GM21526 (cell line): ENCODE measurements around the gene SPATA25.
"Not testable (repeated sequence)": the region's sequence is repeated elsewhere in the genome, so short reads cannot be mapped to it uniquely, and the experiment has no call there.

Experiments used
- ATAC-seq: cut with Tn5 transposase; IDR thresholded peaks from one replicate; pipeline ENCODE4 v1.9.1; 2021; ENCODE audit warnings: moderate library complexity; ENCODE audit not compliant: unreplicated experiment, low FRiP score

SPATA25 gene

DNA sequence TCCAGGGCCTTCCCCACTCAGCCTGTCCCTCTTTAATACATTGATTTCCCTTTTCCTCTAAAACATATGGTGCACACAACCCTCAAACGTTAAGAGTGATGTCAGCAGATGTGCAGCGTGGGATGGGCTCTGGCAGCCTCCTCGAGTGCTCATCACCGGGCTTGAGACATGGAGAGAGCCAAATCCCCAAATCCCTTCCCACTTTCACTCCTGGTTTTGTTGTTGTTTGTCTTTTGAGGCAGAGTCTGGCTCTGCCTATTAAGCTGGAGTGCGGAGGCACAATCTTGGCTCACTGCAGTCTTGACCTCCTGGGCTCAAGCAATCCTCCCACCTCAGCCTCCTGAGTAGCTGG lies 30.3 kb upstream of the SPATA25 start:
- no peak for ATAC-seq

DNA sequence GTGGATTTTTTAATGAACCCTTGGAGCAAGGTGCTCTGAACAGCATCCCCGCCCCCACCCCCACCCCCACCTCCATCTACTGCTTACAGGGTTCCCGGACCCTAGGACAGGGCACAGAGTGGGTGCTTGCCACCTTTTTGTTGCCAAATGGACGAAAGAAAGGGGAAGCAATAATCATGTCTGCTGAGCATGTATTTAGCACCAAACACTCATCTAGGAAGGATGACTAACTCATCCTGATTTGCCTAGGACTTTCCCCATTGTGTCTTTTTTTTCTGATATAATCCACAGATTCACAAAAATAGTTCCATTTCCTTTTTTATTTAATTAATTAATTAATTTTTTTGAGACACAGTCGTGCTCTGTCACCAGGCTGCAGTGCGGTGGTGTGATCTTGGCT lies 25.7 kb upstream of the SPATA25 start:
- ATAC-seq = no peak

DNA sequence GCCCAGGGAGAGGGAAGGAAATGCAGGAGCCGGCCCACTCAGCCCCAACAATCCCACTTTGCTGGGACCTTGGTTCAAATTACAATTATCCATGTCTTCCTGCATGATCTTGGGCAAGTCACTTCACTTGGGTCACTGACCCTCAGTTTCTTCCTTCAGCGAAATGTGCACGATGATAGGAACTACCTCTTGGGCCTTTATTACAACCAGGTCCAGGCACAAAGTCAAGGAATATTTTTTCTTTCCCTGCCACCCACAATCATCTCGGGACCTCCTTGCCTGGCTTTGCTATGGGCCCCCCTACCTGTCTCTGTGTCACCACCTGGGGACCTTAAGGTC lies 24.9 kb upstream of the SPATA25 start:
- no peak for ATAC-seq

DNA sequence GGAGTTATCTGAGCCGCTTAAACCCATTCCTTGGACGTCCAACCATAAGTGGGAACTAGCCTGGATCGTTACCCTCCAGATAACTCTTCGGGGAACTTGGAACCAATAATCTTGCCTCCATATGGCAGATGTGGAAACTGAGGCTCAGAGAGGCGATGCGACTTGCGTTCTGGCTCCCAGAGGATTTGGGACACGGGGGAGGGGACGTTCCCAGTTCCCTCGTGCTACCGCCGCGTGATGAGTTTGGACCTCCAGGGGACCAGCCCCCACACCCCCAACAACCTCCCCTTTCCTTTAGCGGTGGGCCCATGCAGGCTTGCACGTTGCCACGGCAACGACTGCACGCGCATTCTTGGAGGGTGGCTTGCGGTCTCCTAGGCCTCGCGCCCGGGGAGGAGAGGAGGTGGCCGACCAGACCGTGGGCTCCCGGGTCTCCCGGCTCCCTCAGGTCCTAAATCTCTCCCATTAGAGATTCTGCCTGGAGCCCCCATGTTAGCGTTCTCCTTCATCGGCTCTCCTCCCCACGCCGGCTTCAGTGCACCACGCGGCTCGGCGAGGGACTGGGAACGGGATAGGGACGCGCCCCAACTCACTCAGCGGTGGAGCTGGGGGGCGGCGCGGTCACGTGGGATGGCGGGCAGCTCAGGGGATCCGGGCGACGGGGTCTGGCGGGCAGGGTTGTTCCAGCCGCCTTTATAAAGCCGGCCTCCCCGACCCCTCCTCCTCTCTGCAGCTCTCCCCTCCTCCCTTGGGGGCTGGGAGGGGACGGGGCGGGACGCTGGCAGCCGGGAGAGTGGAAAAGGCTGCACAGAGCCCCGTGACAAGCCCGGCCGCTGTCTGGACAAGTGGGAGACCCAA lies 24.3 kb upstream of the SPATA25 start, which contains the start of gene PLTP:
TSS of gene PLTP (minus strand) at position 670 of the 858 bp plus-strand sequence. CDS start 703 bp downstream, outside the sequence.
- no peak for ATAC-seq

DNA sequence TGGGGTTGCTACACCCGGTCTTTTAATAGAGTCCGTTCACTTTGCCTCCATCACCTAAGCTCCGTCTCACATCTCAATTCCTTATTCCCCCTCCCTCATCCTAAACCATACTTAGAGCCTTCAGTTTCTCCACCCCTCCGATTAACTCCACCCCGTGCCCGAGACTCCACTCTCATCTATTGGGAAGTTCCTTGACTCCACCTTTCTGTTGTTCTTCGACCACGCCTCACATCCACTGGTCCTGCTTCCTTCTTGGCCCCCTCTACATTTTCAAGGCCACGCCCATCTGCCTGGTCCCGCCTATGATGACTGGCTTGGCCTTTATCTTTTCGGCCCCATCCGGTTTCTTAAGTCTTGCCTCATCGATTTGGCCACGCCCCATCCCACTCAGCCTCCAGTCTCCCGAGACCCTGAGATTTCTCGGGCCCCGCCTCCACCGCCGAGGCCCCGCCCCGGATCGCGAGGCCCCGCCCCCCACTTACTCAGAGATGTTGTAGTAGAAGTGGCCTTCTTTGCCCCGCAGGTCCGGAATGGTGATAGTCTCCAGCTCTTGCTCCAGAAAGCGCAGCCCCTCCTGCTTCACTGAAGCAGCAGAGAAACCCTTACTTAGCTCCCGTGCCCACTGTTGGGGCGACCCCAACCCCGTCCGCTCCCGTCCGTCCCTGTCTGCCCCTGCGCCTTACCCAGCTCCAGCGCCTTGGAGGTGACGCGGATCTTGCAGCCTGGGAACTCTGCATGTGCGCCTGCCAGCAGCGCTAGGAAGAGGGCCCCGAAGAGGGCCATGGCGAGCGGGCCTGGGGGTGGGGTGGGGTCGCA lies 23.5 kb upstream of the SPATA25 start:
- ATAC-seq = peak; percentile 87

DNA sequence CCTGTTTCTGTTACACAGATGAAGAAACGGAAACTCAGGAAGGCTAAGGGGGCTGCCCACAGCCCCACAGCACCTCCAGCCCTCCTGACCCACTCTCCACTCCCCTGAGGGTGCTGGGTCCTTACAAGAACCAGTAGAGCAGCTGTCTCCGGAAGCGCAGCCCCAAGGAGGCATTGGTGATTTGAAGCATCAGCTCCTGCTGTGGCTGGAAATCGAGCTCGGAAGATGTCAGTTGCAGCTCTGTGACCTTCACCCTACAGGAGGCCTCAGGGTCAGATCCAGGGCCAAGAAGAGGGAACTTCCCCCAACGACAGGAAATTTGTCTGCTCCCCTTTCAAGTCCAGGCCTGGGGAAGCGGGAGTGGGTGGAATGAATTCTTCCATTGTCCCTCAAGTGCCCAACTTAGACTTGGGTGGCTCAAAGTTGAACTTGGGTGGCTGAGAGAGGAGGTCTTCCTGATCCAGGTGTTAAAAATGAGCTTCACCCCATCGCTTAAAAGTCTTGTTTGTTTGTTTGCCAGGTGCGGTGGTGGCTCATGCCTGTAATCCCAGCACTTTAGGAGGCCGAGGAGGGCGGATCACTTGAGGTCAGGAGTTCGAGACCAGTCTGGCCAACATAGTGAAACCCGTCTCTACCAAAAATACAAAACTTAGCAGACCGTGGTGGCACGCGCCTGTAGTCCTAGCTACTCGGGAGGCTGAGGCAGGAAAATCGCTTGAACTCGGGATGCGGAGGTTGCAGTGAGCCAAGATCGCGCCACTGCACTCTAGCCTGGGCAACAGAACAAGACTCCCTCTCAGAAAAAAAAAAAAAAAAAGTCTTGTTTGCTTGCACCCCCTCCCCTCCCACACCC lies 22.6 kb upstream of the SPATA25 start:
- no peak for ATAC-seq

DNA sequence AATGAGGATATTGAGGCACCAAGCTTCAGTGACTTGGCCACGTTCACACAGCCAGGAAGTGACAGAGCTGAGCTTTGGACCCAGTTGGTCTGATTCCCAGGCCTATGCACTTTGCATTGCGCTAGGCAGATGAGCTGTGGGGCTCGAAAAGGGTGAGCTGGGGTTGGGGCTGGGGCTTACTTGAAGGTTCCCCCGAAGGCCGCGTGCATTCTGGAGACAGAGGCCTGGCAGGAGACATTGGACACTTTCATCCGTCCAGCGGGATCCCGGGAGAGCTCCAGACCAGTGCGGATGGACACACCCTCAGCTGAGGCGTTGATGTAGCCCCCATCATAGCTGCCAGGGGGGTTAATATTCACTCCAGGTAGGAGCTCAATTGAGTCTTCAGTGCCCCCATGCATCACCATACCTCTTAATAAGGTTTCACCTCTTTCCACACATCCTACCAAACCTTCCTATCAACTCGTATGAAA lies 21.9 kb upstream of the SPATA25 start:
- no peak for ATAC-seq

DNA sequence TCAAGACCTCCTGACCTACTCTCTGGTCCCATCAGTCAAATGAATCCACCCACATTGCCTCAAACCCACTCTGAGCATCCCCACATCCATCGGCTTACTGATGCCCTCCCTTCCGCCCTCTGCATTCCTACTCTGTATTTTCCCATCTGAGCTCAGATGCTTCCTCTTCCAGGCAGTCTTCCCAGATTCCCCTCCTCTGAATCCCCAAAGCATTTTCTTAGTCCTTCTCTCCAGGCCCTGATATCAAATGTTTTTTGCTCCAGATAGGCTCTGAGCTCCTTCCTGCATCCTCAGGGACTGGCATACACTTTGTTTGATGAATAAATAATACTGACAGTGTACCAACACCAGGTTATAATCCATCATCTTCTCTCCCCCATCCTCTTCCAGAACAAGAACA lies 20.7 kb upstream of the SPATA25 start:
- no peak for ATAC-seq

DNA sequence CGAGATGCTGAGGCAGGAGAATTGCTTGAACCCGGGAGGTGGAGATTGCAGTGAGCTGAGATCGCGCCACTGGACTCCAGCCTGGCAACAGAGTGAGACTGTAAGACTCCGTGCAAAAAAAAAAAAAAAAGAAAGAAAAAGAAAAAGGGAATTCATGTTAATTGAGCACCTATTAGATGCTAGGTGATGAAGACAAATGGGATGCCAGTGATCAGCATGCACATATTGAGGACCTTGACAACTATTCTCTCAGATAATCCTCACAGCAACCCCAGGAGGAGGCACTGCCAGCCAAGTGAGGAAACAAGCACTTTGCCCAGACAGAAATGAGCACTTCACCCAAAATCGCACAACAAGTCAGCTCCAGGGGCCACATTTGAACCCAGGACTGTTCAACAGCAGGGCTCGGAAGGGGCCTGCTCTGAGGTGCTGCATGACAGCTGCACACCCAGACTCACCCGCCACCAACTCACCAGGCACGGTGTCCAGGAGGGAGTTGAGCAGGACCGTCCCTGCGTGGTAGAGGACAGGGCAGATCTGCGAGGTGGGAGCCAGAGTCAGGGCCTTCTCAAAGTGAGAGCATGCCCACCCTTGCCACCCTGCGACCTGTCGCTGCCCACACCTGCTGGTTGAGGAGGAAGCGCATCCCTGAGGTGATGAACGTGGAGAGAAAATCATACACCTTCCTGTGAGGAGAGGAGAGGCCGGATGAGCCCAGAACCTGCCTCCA lies 20.0 kb upstream of the SPATA25 start:
- no peak for ATAC-seq

DNA sequence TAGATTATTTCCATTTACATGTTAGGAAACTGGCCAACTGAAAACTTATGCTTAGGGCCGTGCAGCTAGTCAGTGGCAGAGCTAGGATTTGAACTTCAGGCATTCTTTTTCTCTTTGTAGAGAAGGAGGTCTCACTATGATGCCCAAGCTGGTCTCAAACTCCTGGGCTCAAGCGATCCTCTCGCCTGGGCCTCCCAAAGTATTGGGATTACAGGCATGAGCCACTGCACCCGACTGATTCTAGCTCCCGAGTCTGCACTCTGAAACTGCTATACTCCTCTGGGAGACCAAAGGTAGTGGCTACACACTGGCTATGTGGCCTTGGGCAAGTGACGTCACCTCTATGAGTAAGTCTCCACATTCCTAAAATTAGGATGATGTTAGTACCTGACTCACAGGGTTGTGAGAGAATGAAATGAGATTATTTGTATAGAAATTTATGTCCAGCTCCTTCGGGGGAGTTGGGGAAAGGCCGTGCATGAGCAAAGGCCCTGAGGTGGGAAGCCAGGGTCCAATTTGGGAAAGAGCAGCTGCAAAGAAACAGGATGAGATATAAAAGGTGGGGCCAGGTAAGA lies 18.2 kb upstream of the SPATA25 start:
- no peak for ATAC-seq

DNA sequence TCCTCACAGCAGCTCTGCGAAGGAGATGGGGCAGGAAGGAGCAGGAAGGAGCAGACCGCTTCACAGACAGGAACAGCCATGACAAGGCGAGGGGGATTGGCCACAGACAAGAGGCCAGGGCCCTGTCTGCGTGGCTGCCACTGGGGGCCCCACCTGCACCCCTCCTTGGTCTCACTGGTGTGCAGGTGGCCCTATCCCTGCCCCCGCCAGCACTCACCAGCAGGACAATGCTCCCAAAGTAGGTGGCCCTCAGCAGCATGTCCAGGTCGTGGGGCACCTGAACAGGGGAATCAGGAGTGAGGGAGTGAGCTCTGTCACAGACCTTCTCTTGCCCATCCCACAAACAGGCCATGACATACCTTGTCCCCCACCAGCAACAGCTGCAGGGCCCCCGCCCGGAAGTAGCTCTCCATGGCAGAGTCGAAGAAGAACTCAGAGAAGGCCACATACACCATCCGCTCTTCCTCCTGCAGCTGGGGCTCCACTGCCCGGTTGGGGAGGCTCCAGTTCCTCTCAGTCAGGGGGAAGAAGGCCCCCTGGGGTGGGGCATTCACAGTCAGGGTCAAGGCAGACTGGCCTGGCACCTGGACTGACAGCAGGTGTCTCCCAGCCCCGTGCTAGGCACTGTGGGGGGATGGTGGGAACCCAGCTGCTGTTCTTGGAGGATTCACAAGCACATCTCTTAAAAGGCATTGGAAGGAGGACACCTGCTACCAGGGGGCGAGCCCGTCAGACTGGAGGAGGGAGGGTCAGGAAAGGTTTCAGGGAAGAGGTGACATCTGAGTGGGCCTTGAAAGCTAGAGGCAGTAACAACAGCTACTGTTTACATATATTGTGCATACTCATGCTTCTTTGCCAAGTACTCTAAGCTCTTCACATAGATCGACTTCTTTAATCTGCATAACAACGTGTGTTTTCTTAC lies 17.4 kb upstream of the SPATA25 start:
- no peak for ATAC-seq

DNA sequence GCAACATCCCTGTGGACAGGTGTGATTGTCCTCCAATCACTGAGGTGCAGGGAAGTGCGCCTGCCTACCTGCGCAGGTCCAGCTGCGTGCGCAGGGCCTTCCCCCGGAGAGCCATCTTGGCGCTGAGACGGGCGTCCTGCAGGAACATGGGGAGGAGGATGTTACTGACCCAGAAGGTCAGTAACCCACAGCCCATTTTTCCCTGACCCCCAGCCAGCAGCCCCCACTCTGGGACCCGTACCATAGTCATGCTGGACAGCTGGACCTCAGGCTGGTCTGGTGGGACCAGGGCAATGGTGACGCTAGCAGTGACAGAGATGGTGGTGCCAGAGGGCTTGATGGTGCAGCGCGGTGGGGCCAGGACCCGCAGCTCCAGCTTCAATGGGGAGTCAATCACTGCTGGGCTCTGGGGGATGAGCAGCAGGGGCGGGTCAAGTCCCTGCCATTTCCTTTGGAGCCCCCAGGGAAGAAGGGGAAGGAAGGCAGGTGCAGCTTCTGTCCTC lies 14.8 kb upstream of the SPATA25 start:
- no peak for ATAC-seq

DNA sequence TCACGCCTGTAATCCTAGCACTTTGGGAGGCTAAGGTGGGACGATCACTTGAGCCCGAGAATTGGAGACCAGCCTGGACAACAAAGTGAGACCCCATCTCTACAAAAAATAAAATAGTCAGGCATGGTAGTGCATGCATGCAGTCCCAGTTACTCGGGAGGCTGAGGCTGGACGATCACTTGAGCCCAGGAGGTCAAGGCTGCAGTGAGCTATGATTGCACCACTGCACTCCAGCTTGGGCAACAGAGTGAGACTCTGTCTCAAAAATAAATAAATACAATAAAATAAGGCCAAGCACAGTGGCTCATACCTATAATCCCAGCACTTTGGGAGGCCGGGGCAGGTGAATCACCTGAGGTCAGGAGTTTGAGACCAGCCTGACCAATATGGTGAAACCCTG lies 13.9 kb upstream of the SPATA25 start:
- ATAC-seq = not testable (repeated sequence)

DNA sequence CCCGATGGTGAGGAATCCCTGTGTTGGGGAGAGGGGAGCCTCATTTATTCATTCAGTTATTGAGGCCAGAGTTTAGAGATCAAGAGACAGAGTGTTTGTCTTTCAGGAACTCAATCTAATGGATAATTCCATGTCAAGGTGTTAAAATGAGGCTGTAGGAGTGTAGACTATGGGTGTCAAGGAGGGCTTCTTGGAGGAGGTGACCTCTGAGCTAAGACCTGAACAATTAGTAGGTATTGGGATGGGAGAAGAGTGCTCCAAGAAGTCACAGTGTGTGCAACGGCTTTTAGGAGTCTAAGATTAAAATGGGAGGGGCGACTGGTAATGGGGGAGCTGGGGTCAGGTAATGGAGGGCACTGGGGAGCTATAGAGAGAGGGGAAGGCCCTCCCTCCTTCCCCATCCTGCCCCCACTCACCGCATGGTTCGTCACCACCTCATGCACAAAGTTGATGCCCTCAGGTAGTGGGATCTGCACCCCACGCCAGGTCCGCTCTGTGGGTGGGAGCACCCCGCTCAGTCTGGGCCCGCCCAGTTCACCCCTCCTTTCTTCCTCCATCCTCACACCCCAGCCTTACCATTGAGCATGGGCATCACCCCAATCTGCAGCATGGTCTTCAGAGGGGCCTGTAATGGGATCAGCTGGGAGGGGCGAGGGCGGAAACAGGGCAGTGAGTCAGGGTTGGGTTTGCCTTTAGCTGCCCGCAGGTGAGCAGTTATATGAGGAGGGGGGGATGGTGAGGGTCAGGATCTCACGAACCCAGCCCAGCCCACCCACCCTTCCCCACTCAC lies 11.8 kb upstream of the SPATA25 start:
- no peak for ATAC-seq

DNA sequence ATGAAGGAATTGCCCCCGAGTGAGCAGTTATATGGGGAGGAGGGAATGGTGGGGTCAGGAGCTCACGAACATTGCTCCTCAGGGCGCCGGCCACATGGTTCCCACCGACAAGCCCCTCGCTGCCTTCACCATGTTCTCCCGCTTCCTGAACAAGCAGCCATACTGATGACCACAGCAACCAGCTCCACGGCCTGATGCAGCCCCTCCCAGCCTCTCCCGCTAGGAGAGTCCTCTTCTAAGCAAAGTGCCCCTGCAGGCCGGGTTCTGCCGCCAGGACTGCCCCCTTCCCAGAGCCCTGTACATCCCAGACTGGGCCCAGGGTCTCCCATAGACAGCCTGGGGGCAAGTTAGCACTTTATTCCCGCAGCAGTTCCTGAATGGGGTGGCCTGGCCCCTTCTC lies 10.9 kb upstream of the SPATA25 start:
- ATAC-seq = no peak

DNA sequence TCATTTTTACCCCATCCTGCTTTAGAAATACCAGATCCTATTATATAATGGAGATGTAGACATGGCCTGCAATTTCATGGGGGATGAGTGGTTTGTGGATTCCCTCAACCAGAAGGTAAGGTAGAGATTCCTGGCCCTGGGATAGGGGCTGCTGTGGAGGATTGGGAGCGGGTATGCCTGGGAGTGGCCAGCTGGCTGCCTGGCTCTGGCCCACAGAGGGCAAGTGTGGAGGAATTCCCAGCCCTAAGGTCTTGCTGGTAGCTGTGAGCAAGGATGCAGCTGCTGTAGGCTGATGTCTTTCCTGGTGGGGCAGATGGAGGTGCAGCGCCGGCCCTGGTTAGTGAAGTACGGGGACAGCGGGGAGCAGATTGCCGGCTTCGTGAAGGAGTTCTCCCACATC lies 10.3 kb upstream of the SPATA25 start:
- no peak for ATAC-seq

DNA sequence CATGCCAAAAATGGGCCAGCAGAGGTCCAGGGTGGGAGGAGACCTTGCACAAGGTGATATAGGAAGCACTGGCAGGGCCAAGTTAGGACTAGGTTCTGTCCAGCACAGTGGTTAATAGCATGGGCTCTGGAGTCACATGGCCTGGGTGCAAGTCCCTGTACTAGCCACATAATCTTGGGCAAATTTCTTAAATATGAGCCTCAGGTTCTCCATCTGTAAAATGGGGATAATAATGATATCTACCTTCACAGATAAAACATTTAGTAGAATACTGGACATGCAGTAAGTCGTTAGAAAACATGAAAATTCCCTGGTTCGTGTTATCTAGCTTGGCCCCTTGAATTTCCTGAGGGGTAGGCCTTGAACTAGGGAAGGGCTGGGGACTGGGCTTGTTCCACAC lies 9.9 kb upstream of the SPATA25 start:
- ATAC-seq = no peak

DNA sequence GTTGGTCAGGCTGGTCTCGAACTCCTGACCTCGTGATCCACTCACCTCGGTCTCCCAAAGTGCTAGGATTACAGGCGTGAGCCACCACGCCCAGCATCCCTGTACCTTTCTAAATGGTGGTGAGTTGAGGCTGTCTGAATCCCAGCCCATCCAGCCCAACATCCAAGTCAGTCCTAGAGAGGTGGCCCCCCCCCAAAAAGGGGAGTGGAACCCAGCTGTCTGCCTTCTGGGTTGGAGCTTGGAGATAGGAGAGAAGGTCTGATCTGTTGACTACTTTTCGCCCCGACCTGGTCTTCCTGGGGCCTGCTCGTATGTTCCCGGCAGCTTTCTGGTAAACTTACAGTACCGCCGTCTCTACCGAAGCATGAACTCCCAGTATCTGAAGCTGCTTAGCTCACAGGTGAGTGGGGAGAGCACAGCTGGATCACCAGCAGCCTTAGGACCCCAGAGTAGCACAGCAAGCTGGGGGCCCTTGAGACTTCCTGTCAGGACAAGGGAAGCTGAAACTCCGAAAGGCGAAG lies 9.3 kb upstream of the SPATA25 start:
- no peak for ATAC-seq
